Common myeloid progenitor, CD34-positive (primary cell): ENCODE measurements around the gene CHRD.
A peak's percentile ranks its signal among the peaks of the same experiment; 100 is the strongest.

Experiments
- CTCF ChIA-PET: fragments of 350-600 bp; sonication (Branson Sonifier 250); formaldehyde crosslinking; loops from one replicate; lab custom pipeline; 2021; ENCODE audit warnings: antibody characterized with exemption; lab: Charles Lee
- POLR2A ChIA-PET: fragments of 350-600 bp; sonication (Branson Sonifier 250); formaldehyde crosslinking; loops from one replicate; lab custom pipeline; 2021; ENCODE audit warnings: antibody characterized with exemption; lab: Charles Lee
- DNase-seq, 3 donors: peaks; one replicate each; pipeline versions ENCODE4 v3.0.0 to v3.0.0-alpha.2; 2013
- H3K27ac ChIP-seq, 2 experiments: 1 replicate in 1 of 2; 2 replicates in 1 of 2; pipeline ENCODE4 v1.7.0; 2013; ENCODE audit warnings: inconsistent platforms in 2 of 2, low read length in 2 of 2, mild to moderate bottlenecking in 2 of 2, low read depth in 1 of 2, moderate library complexity in 1 of 2; ENCODE audit not compliant: severe bottlenecking in 2 of 2, insufficient read depth in 1 of 2, poor library complexity in 1 of 2
- H3K27me3 ChIP-seq, 5 experiments: replicated peaks in 2 of 5; 1 replicate in 3 of 5; 2 replicates in 2 of 5; pipeline versions ENCODE4 v1.6.1 to v1.7.0; 2013; ENCODE audit warnings: low read length in 4 of 5, mild to moderate bottlenecking in 2 of 5, moderate library complexity in 2 of 5, inconsistent platforms in 1 of 5; ENCODE audit not compliant: insufficient read depth in 5 of 5, control insufficient read depth in 4 of 5
- H3K36me3 ChIP-seq, 4 experiments: 1 replicate in 2 of 4; 2 replicates in 2 of 4; pipeline versions ENCODE4 v1.6.1 to v1.7.0; 2013; ENCODE audit warnings: low read length in 3 of 4, control low read depth in 1 of 4, mild to moderate bottlenecking in 1 of 4; ENCODE audit not compliant: control insufficient read depth in 4 of 4, insufficient read depth in 4 of 4
- H3K4me1 ChIP-seq, 4 experiments: 1 replicate in 3 of 4; 2 replicates in 1 of 4; pipeline versions ENCODE4 v1.6.1 to v1.7.1; 2013; ENCODE audit warnings: low read length in 3 of 4, mild to moderate bottlenecking in 3 of 4, control low read depth in 1 of 4, inconsistent platforms in 1 of 4, moderate library complexity in 1 of 4; ENCODE audit not compliant: control insufficient read depth in 4 of 4, insufficient read depth in 4 of 4; ENCODE audit errors: control extremely low read depth in 1 of 4
- H3K4me3 ChIP-seq, 7 experiments: 1 replicate in 4 of 7; 2 replicates in 3 of 7; pipeline versions ENCODE4 v1.5.1 to v1.7.0; 2013; ENCODE audit warnings: mild to moderate bottlenecking in 7 of 7, low read length in 6 of 7, moderate library complexity in 6 of 7, inconsistent platforms in 2 of 7, low read depth in 2 of 7, control low read depth in 1 of 7; ENCODE audit not compliant: insufficient read depth in 4 of 7, control insufficient read depth in 1 of 7; ENCODE audit errors: extremely low read depth in 1 of 7
- H3K9me3 ChIP-seq, 5 experiments: 1 replicate in 4 of 5; 2 replicates in 1 of 5; pipeline versions ENCODE4 v1.6.1 to v1.7.1; 2013; ENCODE audit warnings: low read length in 4 of 5, mild to moderate bottlenecking in 2 of 5, inconsistent platforms in 1 of 5, low read depth in 1 of 5, moderate library complexity in 1 of 5; ENCODE audit not compliant: control insufficient read depth in 4 of 5, insufficient read depth in 2 of 5; ENCODE audit errors: control extremely low read depth in 1 of 5
- WGBS: methylation state at CpG from one replicate; pipeline ENCODE4 v1.1.5; 2013; ENCODE audit not compliant: insufficient coverage; 5-methylcytosine and 5-hydroxymethylcytosine counted together

The CHRD gene

DNA sequence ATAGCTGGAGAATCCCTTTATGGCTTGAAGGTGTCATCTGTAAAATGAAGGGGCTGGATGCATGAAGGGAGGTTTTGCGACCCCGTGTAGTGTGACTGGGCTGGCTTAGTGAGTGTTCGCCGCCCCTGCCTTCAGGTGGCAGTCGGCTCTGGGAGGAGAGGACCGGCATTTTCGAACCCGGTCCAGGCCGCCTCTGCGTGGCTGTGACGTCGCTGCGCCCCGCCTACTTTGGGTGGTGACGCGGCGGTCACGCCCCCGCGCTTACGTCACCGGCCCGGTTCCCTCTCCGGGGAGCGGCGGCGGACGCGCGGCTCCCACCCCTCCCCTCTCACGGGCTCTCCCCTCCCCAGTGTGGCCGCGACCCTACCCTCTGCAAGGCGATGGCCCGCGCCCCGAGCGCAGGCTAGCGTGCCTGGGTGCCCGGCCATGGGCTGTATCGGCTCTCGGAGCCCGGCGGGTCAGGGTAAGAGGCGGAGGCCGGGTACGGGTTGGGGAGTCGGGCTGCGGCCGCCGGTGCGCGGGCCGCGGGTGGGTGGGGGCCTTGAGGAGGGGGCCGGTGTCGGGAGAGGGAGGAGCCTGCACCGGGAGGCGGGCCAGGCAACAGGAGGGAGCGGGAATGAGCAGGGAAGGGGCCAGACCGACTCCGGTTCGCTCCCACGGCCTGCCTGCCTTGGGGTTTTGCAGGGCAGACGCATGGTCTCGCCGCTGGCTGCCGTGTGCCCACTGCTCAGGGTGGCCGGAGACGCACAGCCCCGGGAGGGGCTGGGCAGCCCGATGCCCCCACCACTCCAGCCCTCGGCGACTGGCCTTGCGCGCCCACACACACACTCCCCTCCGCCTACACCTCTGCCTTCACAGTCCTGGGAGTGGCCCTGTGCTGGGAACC is 44.0 kb upstream of the CHRD start:
- CTCF ChIA-PET = interaction anchor here (1.0 to 1.7 kb wide), 3 partner anchors 15 to 34 kb away, joined by 3 to 5 read pairs (median 4); no protein-coding TSS in a partner anchor
- DNase-seq = peak; percentile 69 to 84 (median 83)
- Histone ChIP-seq H3K36me3 (peaks cover 8 to 48% (median 37%) of the 10 kb centered on the region in 4 experiments), H3K27me3 (no peaks in the 10 kb centered on the region), H3K27ac (peak overlapping the region; percentile 61 to 84), H3K4me3 (peak overlapping the region; percentile 43 to 88 (median 73)), H3K9me3 (no peaks in the 10 kb centered on the region), H3K4me1 (peaks cover 1 to 32% (median 18%) of the 10 kb centered on the region in 4 experiments)
- under 1% methylated on average over 55 of the region's 77 CpGs for WGBS
- POLR2A ChIA-PET = interaction anchor here (0.6 kb wide), 1 partner anchor 10 kb away, joined by 3 read pairs; no protein-coding TSS in a partner anchor

DNA sequence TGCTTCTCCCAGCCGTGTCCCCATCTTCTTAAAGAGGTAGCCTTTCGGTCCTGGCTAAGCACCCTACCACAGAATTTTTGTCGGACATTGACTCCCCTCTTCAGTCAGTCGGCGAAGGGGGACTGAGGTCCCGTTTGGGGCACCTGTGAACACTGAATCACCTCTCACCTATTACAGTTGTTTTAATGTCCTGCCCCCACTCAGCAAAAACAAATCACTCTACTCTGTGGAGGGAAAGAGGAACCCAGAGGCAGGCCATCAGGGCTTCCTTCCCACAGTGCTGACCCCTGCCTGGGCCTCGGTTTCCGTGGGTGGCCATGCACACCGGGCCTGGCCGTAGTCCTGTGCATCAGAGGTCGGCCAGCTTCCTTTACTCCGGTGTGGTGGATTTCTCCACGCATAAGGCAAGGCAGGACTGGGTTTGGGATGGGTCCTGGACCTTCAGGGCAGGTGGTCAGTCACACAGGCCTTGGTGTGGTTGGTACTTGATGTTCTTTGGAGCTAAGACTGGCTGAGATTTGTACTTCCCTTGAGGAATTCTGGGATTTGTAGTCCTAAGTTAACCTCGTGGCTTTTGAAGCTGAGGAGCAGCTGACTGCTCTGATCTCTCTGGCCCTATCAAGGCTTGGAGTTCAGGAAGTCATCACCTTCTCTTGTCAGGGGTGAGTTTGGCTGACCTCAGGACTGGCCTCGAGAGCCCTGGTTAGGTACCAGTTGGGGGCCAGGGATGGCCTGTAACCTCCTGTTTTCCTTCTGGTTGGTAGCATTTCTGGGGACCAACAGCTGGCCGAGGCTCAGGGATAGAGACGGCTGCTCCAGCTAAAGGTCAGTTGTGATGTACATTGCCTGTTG is 43.1 kb upstream of the CHRD start:
- POLR2A ChIA-PET = no interaction called here
- 22% methylated on average over 15 of the region's 17 CpGs for WGBS

DNA sequence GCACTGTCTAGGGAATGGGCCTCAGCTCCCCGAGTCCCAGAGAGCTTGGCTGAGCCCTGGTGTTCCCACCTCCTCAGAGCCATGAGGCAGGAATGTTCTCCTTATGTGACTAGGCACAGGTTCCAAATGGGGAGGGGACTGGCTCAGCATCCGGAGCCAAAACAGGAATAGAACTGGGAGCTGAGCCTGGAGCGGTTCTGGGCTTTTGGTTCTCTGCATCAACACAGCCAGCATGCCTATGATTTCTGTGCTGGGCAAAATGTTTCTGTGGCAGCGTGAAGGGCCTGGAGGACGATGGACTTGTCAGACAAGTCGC is 42.5 kb upstream of the CHRD start, which contains the start of gene FAM131A:
FAM131A (plus strand) TSS at position 202 of the 316 bp plus-strand sequence; CDS start at position 233, 31 bp downstream.
- WGBS = 93% methylated on average over 6 of the region's 6 CpGs
- Histone ChIP-seq H3K27me3 (no peaks in the 10 kb centered on the region), H3K4me1 (peaks cover 1 to 32% (median 22%) of the 10 kb centered on the region in 4 experiments), H3K9me3 (no peaks in the 10 kb centered on the region), H3K36me3 (peaks cover 0 to 39% (median 24%) of the 10 kb centered on the region in 4 experiments), H3K4me3 (peak within 1 kb of the TSS; percentile 43 to 88 (median 73)), H3K27ac (peak within 1 kb of the TSS in 1 of 2 experiments; percentile 84)
- POLR2A ChIA-PET = interaction anchor here (0.6 kb wide), 1 partner anchor 242 kb away, joined by 3 read pairs; no protein-coding TSS in a partner anchor
- CTCF ChIA-PET = interaction anchor here (0.8 to 4.3 kb wide), 10 partner anchors 11 to 100 kb away, joined by 3 to 29 read pairs (median 4); no protein-coding TSS in a partner anchor
- DNase-seq = no peak

More for the DNA sequence above, 43.1 kb upstream of the CHRD start:
- Histone ChIP-seq H3K36me3 (peaks cover 2 to 41% (median 29%) of the 10 kb centered on the region in 4 experiments), H3K9me3 (no peaks in the 10 kb centered on the region), H3K4me3 (peak overlapping the region; percentile 43 to 88 (median 73)), H3K4me1 (peaks cover 1 to 32% (median 22%) of the 10 kb centered on the region in 4 experiments), H3K27me3 (no peaks in the 10 kb centered on the region), H3K27ac (peak overlapping the region in 1 of 2 experiments; percentile 84)
- peak in 1 of 3 donors; percentile 46 for DNase-seq
- CTCF ChIA-PET = interaction anchor here (0.8 to 4.3 kb wide), 10 partner anchors 10 to 101 kb away, joined by 3 to 29 read pairs (median 4); no protein-coding TSS in a partner anchor

DNA sequence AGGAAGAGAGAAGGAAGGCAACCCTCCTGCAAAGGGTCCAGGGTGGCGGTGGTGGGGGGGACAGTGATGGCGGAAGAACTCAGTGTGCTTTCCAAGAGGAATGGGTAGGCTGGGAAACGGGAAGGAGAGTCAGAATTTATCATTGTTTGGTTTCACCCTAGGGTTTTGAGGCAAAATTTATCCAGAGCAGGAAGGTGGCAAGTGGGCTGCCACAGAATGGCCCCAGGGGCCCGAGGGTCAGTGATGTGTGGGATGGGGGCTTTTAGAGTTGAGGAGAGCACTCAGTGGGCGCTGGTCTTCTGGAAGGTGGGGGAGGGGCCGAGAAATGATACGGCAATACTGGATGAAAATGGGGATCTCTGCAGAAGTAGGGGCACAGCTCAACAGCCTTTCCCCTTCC is 41.9 kb upstream of the CHRD start:
- no peaks in the 10 kb centered on the region for H3K27me3 ChIP-seq
- peaks cover 0 to 32% (median 23%) of the 10 kb centered on the region in 4 experiments for H3K36me3 ChIP-seq
- POLR2A ChIA-PET = interaction anchor here (0.6 kb wide), 1 partner anchor 243 kb away, joined by 3 read pairs; no protein-coding TSS in a partner anchor
- H3K4me1 ChIP-seq = peaks cover 1 to 32% (median 22%) of the 10 kb centered on the region in 4 experiments
- no peaks in the 10 kb centered on the region for H3K9me3 ChIP-seq
- no peak overlapping the region for H3K4me3 ChIP-seq
- CTCF ChIA-PET = interaction anchor here (1.0 to 4.3 kb wide), 11 partner anchors 11 to 99 kb away, joined by 3 to 29 read pairs (median 3); no protein-coding TSS in a partner anchor
- no peak overlapping the region for H3K27ac ChIP-seq
- DNase-seq = no peak
- 100% methylated on average over 5 of the region's 7 CpGs for WGBS

DNA sequence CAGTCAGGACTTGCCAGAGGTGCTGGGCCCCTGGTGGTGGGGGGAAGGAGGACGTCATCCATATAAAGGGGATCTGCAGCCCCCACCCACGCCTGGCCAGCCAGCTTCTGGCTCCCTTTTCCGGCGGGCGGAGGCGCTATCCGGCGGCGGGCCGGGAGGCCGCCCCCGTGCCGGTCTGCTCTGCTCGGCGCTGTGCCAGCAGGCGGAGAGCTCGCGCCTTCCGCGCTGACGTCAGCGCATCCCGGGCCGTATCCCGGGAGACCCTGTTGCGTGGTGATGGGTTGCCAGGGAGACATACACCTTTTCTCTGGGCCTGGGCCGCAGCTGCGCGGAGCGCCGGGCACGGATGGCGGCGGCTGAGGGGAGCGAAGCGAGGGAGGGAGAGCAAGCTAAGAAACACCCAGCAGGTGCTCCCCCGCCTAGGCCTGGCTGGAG is 41.3 kb upstream of the CHRD start:
- Histone ChIP-seq H3K27me3 (no peaks in the 10 kb centered on the region), H3K9me3 (no peaks in the 10 kb centered on the region), H3K4me3 (no peak overlapping the region), H3K27ac (no peak overlapping the region), H3K36me3 (peaks cover 0 to 27% (median 19%) of the 10 kb centered on the region in 4 experiments), H3K4me1 (peaks cover 1 to 32% (median 22%) of the 10 kb centered on the region in 4 experiments)
- DNase-seq = peak in 2 of 3 donors; percentile 45 to 57
- ChIA-PET POLR2A (no interaction called here), CTCF (interaction anchor here (1.0 to 4.3 kb wide), 5 partner anchors 10 to 41 kb away, joined by 3 to 29 read pairs (median 3); no protein-coding TSS in a partner anchor)
- WGBS = 51% methylated on average over 35 of the region's 37 CpGs

DNA sequence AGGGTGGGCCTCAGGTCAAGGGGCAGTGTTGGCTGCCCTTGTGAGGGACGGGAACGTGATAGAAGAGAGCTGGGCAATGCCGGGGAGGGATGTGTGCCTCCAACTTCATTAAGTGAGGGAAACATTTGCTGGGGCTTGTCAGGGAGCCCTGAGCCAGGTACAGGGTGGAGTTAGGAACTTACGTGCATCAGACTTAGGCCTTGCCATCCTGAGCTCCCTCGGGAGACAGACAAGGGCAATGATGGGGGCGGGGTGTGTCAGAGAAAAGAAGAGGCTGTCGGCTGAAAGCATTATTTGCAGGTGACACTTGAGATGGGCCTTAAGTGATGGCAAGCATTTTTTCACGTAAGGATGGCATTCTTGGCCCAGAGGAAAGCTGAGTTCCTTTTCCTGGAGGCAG is 40.9 kb upstream of the CHRD start:
- H3K9me3 ChIP-seq = no peaks in the 10 kb centered on the region
- H3K4me1 ChIP-seq = peaks cover 1 to 32% (median 22%) of the 10 kb centered on the region in 4 experiments
- ChIA-PET CTCF (interaction anchor here (0.9 to 4.3 kb wide), 5 partner anchors 12 to 41 kb away, joined by 3 to 29 read pairs (median 3); no protein-coding TSS in a partner anchor), POLR2A (no interaction called here)
- H3K4me3 ChIP-seq = no peak overlapping the region
- 88% methylated on average over 8 of the region's 8 CpGs for WGBS
- DNase-seq = no peak
- H3K27ac ChIP-seq = no peak overlapping the region
- no peaks in the 10 kb centered on the region for H3K27me3 ChIP-seq
- H3K36me3 ChIP-seq = peaks cover 0 to 22% (median 14%) of the 10 kb centered on the region in 4 experiments
